GM12878 (cell line): ENCODE measurements around the gene TRAK2. TPM values are rescaled to one million over a fixed set of nuclear protein-coding genes. Genes with fewer than 3 reads are reported as not detected.

Experiments
- CBFB ChIP-seq: IDR thresholded peaks from 2 replicates; pipeline ENCODE4 v1.6.1; 2016; ENCODE audit warnings: antibody characterized with exemption, low read depth
- CEBPB ChIP-seq, 2 experiments: fragments of 150-350 bp in 1 of 2; IDR thresholded peaks; 2 replicates each; pipeline ENCODE4 v1.6.1; 2012 to 2014; ENCODE audit warnings: low read depth in 2 of 2, low read length in 2 of 2, borderline replicate concordance in 1 of 2, inconsistent platforms in 1 of 2
- ESRRA ChIP-seq: IDR thresholded peaks from 2 replicates; pipeline ENCODE4 v1.6.1; 2012; ENCODE audit warnings: mild to moderate bottlenecking, low read length, improper control_type of control experiment
- GABPA ChIP-seq: IDR thresholded peaks from 2 replicates; pipeline ENCODE4 v1.6.1; 2014; ENCODE audit warnings: antibody characterized with exemption, low read depth, mild to moderate bottlenecking, inconsistent platforms
- SPI1 ChIP-seq: IDR thresholded peaks from 2 replicates; pipeline ENCODE4 v1.6.1; 2011; ENCODE audit warnings: low read depth, mild to moderate bottlenecking, low read length, moderate library complexity, borderline replicate concordance; ENCODE audit not compliant: insufficient read depth
- polyA plus RNA-seq, 11 experiments: library from polyadenylated mRNA; depleted of rRNA in 4 of 11; unstranded in 6 of 11; stranded (reverse) in 5 of 11; fragments of >200 nt; fragmentation: Nextera tagmentation in 4 of 11; fragmentation: Illumina TruSeq in 1 of 11; extraction: Ambion mirVana in 4 of 11; extraction: Trizol in 1 of 11; gene quantifications; 1 replicate in 1 of 11; 2 replicates in 10 of 11; pipeline versions ENCODE4 v1.2.1 to v1.2.3, GENCODE V29; 2011 to 2016; ENCODE audit warnings: inconsistent platforms in 2 of 11, missing spikeins in 2 of 11, low read depth in 1 of 11
- total RNA-seq, 4 experiments: library from RNA; depleted of rRNA in 3 of 4; stranded (reverse); fragments of >200 nt in 3 of 4; fragmentation: Illumina TruSeq in 1 of 4; extraction: Trizol in 1 of 4; gene quantifications; 2 replicates each; pipeline versions ENCODE4 v1.2.1 to v1.2.3, GENCODE V29; 2013 to 2021
- TF ChIP-seq, protein P1 (sequence below): fragments of 450-650 bp; formaldehyde crosslinking; IDR thresholded peaks from 2 replicates; pipeline ENCODE4 v1.4.0; 2022; ENCODE audit warnings: mild to moderate bottlenecking, moderate library complexity
- TF ChIP-seq, protein P2 (sequence below): fragments of 450-650 bp; IDR thresholded peaks from 2 replicates; pipeline ENCODE4 v1.6.1; 2018; ENCODE audit warnings: borderline replicate concordance, mild to moderate bottlenecking; ENCODE audit not compliant: partially characterized antibody

The TRAK2 gene
- total and polyA plus RNA-seq, 10 of the 15 experiments (the other 5 are each of a cell fraction or from before 2014, with no cell fraction given): 5.2 to 20.0 (median 11.8) TPM

DNA sequence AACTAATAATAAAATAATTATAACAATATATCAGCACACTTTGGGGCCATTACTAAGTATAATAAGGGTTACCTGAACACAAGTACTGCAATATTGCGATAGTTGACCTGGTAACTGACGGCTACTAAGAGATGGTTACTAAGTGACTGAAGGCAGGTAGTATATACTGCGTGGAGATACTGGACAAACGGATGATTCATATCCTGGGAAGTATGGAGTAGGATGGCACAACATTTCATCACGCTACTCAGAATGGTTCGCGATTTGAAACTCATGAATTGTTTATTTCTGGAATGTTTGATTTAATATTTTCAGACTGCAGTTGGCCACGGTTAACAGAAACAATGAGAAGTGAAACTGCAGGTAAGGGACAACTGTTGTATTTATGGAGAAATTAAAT is 54.7 kb downstream of the TRAK2 start (continued):
- TF ChIP-seq, protein P1, sequence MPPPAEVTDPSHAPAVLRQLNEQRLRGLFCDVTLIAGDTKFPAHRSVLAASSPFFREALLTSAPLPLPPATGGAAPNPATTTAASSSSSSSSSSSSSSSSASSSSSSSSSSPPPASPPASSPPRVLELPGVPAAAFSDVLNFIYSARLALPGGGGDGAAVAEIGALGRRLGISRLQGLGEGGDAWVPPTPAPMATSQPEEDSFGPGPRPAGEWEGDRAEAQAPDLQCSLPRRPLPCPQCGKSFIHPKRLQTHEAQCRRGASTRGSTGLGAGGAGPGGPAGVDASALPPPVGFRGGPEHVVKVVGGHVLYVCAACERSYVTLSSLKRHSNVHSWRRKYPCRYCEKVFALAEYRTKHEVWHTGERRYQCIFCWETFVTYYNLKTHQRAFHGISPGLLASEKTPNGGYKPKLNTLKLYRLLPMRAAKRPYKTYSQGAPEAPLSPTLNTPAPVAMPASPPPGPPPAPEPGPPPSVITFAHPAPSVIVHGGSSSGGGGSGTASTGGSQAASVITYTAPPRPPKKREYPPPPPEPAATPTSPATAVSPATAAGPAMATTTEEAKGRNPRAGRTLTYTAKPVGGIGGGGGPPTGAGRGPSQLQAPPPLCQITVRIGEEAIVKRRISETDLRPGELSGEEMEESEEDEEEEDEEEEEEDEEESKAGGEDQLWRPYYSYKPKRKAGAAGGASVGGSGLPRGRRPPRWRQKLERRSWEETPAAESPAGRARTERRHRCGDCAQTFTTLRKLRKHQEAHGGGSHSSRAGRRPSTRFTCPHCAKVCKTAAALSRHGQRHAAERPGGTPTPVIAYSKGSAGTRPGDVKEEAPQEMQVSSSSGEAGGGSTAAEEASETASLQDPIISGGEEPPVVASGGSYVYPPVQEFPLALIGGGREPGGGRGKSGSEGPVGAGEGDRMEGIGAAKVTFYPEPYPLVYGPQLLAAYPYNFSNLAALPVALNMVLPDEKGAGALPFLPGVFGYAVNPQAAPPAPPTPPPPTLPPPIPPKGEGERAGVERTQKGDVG (CRISPR knock-in tag): no peak
- TF ChIP-seq CBFB (no peak), SPI1 (no peak), GABPA (no peak), CEBPB (IDR thresholded peaks at IDR 0.05; ENCODE audit: borderline replicate concordance in 1 of 2, low read depth in 2 of 2, low read length in 2 of 2) (no peak), ESRRA (no peak)
- TF ChIP-seq, protein P2, sequence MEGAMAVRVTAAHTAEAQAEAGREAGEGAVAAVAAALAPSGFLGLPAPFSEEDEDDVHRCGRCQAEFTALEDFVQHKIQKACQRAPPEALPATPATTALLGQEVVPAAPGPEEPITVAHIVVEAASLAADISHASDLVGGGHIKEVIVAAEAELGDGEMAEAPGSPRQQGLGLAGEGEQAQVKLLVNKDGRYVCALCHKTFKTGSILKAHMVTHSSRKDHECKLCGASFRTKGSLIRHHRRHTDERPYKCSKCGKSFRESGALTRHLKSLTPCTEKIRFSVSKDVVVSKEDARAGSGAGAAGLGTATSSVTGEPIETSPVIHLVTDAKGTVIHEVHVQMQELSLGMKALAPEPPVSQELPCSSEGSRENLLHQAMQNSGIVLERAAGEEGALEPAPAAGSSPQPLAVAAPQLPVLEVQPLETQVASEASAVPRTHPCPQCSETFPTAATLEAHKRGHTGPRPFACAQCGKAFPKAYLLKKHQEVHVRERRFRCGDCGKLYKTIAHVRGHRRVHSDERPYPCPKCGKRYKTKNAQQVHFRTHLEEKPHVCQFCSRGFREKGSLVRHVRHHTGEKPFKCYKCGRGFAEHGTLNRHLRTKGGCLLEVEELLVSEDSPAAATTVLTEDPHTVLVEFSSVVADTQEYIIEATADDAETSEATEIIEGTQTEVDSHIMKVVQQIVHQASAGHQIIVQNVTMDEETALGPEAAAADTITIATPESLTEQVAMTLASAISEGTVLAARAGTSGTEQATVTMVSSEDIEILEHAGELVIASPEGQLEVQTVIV: no peak
